ENCODE results near the gene SPATA6L. TPM values are rescaled to one million over a fixed set of nuclear protein-coding genes. Genes with fewer than 3 reads are reported as not detected.
A peak's percentile ranks its signal among the peaks of the same experiment; 100 is the strongest.

SPATA6L gene
- total and polyA plus RNA-seq, 4 donors: 1.6 to 6.2 (median 2.2) TPM

DNA sequence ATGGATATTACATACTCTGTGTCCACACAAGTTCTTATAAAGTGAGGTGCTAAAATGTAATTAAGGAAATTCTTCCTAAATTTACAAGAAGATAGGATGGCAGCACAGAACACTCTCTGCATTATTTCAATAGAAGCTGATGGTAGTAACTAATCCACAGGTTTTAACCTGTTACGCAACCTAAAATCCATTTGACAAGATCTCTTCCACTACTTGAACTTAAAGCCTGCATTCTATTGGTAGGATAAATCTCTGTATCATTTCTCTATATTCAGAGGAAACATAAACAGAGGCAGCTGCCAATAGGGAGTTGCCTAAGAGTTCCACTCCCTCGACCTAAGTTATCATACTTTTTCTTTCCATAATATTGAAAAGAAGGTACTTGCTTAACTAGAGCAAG is 34.7 kb upstream of the SPATA6L start:
- Histone ChIP-seq H3K4me3 (ENCODE audit: low read depth in 1 of 3, low read length in 3 of 3) (no peak overlapping the region), H3K36me3 (ENCODE audit: control insufficient read depth in 4 of 4, insufficient read depth in 3 of 4, low read depth in 1 of 4, low read length in 3 of 4) (peaks cover 1 to 51% (median 48%) of the 10 kb centered on the region in 4 donors), H3K9me3 (ENCODE audit: control insufficient read depth in 4 of 4, low read length in 3 of 4) (no peaks in the 10 kb centered on the region), H3K27ac (ENCODE audit: low read depth in 1 of 2, low read length in 2 of 2) (no peak overlapping the region), H3K9ac (ENCODE audit: low read depth in 1 of 2, low read length in 2 of 2) (no peak overlapping the region), H3K27me3 (ENCODE audit: control insufficient read depth in 4 of 4, insufficient read depth in 4 of 4, low read length in 3 of 4) (no peaks in the 10 kb centered on the region), H3K4me1 (ENCODE audit: control insufficient read depth in 4 of 4, insufficient read depth in 4 of 4, low read length in 3 of 4) (peaks cover 1 to 13% (median 6%) of the 10 kb centered on the region in 4 donors)
- TF ChIP-seq JUND (IDR thresholded peaks at IDR 0.05) (no peak), FOXA1 (IDR thresholded peaks at IDR 0.05) (no peak), RAD21 (IDR thresholded peaks at IDR 0.05) (no peak), YY1 (IDR thresholded peaks at IDR 0.05) (no peak), FOXA2 (IDR thresholded peaks at IDR 0.05) (no peak), NR2F2 (IDR thresholded peaks at IDR 0.05) (no peak), SP1 (IDR thresholded peaks at IDR 0.05) (no peak), RXRA (IDR thresholded peaks at IDR 0.05) (no peak), HNF4G (IDR thresholded peaks at IDR 0.05) (no peak), EGR1 (IDR thresholded peaks at IDR 0.05; ENCODE audit: low read depth in 2 of 2) (no peak), HNF4A (conservative IDR thresholded peaks at IDR 0.05) (no peak)
- TF ChIP-seq, protein P1, sequence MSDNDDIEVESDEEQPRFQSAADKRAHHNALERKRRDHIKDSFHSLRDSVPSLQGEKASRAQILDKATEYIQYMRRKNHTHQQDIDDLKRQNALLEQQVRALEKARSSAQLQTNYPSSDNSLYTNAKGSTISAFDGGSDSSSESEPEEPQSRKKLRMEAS (IDR thresholded peaks at IDR 0.05): no peak
- TF ChIP-seq, protein P2, sequence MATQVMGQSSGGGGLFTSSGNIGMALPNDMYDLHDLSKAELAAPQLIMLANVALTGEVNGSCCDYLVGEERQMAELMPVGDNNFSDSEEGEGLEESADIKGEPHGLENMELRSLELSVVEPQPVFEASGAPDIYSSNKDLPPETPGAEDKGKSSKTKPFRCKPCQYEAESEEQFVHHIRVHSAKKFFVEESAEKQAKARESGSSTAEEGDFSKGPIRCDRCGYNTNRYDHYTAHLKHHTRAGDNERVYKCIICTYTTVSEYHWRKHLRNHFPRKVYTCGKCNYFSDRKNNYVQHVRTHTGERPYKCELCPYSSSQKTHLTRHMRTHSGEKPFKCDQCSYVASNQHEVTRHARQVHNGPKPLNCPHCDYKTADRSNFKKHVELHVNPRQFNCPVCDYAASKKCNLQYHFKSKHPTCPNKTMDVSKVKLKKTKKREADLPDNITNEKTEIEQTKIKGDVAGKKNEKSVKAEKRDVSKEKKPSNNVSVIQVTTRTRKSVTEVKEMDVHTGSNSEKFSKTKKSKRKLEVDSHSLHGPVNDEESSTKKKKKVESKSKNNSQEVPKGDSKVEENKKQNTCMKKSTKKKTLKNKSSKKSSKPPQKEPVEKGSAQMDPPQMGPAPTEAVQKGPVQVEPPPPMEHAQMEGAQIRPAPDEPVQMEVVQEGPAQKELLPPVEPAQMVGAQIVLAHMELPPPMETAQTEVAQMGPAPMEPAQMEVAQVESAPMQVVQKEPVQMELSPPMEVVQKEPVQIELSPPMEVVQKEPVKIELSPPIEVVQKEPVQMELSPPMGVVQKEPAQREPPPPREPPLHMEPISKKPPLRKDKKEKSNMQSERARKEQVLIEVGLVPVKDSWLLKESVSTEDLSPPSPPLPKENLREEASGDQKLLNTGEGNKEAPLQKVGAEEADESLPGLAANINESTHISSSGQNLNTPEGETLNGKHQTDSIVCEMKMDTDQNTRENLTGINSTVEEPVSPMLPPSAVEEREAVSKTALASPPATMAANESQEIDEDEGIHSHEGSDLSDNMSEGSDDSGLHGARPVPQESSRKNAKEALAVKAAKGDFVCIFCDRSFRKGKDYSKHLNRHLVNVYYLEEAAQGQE (IDR thresholded peaks at IDR 0.05): no peak
- TF ChIP-seq, protein P3, sequence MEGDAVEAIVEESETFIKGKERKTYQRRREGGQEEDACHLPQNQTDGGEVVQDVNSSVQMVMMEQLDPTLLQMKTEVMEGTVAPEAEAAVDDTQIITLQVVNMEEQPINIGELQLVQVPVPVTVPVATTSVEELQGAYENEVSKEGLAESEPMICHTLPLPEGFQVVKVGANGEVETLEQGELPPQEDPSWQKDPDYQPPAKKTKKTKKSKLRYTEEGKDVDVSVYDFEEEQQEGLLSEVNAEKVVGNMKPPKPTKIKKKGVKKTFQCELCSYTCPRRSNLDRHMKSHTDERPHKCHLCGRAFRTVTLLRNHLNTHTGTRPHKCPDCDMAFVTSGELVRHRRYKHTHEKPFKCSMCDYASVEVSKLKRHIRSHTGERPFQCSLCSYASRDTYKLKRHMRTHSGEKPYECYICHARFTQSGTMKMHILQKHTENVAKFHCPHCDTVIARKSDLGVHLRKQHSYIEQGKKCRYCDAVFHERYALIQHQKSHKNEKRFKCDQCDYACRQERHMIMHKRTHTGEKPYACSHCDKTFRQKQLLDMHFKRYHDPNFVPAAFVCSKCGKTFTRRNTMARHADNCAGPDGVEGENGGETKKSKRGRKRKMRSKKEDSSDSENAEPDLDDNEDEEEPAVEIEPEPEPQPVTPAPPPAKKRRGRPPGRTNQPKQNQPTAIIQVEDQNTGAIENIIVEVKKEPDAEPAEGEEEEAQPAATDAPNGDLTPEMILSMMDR (IDR thresholded peaks at IDR 0.05; ENCODE audit: low read depth, low read length, missing input control): no peak
- DNase-seq (ENCODE audit: low spot score): no peak
- WGBS: 64% methylated on average over 2 of the region's 2 CpGs

DNA sequence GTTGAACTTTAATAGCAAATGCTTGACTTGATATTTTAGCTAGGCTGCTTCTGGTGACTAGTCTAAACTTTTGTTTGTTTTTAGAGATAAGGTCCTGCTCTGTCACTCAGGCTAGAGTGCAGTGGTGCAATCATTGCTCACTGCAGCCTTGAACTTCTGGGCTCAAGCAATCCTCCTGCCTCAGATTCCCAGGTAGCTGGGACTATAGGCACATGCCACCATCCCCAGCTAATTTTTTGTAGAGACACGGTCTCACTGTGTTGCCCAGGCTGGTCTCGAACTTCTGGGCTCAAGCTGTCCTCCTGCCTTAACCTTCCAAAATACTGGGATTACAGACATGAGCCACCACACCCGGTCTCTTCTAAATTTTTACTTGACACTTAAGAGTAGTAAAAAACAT is 33.8 kb upstream of the SPATA6L start:
- DNase-seq (ENCODE audit: low spot score): no peak
- Histone ChIP-seq H3K9me3 (ENCODE audit: control insufficient read depth in 4 of 4, low read length in 3 of 4) (no peaks in the 10 kb centered on the region), H3K4me1 (ENCODE audit: control insufficient read depth in 4 of 4, insufficient read depth in 4 of 4, low read length in 3 of 4) (peaks cover 1 to 13% (median 6%) of the 10 kb centered on the region in 4 donors), H3K9ac (ENCODE audit: low read depth in 1 of 2, low read length in 2 of 2) (no peak overlapping the region), H3K27me3 (ENCODE audit: control insufficient read depth in 4 of 4, insufficient read depth in 4 of 4, low read length in 3 of 4) (no peaks in the 10 kb centered on the region), H3K4me3 (ENCODE audit: low read depth in 1 of 3, low read length in 3 of 3) (no peak overlapping the region), H3K27ac (ENCODE audit: low read depth in 1 of 2, low read length in 2 of 2) (peak overlapping the region in 1 of 2 donors; percentile 35), H3K36me3 (ENCODE audit: control insufficient read depth in 4 of 4, insufficient read depth in 3 of 4, low read depth in 1 of 4, low read length in 3 of 4) (peaks cover 1 to 54% (median 45%) of the 10 kb centered on the region in 4 donors)
- WGBS: 56% methylated on average over 3 of the region's 3 CpGs
- TF ChIP-seq, protein P4, sequence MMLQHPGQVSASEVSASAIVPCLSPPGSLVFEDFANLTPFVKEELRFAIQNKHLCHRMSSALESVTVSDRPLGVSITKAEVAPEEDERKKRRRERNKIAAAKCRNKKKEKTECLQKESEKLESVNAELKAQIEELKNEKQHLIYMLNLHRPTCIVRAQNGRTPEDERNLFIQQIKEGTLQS (IDR thresholded peaks at IDR 0.05): peak; percentile 84
- no peak for TF ChIP-seq FOXA1 (IDR thresholded peaks at IDR 0.05)
- peak; percentile 17 for TF ChIP-seq FOXA2 (IDR thresholded peaks at IDR 0.05)
- peak; percentile 72 to 78 for TF ChIP-seq RXRA (IDR thresholded peaks at IDR 0.05)
- TF ChIP-seq GABPA (IDR thresholded peaks at IDR 0.05 in 1 of 2, conservative IDR thresholded peaks at IDR 0.05 in 1 of 2): no peak
- no peak for TF ChIP-seq TAF1 (conservative IDR thresholded peaks at IDR 0.05)
- TF ChIP-seq, protein P2 (IDR thresholded peaks at IDR 0.05): no peak
- TF ChIP-seq, protein P1 (IDR thresholded peaks at IDR 0.05): no peak
- TF ChIP-seq HNF4G (IDR thresholded peaks at IDR 0.05): no peak
- TF ChIP-seq, protein P5, sequence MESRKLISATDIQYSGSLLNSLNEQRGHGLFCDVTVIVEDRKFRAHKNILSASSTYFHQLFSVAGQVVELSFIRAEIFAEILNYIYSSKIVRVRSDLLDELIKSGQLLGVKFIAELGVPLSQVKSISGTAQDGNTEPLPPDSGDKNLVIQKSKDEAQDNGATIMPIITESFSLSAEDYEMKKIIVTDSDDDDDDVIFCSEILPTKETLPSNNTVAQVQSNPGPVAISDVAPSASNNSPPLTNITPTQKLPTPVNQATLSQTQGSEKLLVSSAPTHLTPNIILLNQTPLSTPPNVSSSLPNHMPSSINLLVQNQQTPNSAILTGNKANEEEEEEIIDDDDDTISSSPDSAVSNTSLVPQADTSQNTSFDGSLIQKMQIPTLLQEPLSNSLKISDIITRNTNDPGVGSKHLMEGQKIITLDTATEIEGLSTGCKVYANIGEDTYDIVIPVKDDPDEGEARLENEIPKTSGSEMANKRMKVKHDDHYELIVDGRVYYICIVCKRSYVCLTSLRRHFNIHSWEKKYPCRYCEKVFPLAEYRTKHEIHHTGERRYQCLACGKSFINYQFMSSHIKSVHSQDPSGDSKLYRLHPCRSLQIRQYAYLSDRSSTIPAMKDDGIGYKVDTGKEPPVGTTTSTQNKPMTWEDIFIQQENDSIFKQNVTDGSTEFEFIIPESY (IDR thresholded peaks at IDR 0.05): no peak
- TF ChIP-seq SP1 (IDR thresholded peaks at IDR 0.05): peak; percentile 53
- TF ChIP-seq, protein P3 (IDR thresholded peaks at IDR 0.05; ENCODE audit: low read depth, low read length, missing input control): no peak

All from liver (tissue), 9 donors.